Measurements from ENCODE around the gene SGMS1.

DNA sequence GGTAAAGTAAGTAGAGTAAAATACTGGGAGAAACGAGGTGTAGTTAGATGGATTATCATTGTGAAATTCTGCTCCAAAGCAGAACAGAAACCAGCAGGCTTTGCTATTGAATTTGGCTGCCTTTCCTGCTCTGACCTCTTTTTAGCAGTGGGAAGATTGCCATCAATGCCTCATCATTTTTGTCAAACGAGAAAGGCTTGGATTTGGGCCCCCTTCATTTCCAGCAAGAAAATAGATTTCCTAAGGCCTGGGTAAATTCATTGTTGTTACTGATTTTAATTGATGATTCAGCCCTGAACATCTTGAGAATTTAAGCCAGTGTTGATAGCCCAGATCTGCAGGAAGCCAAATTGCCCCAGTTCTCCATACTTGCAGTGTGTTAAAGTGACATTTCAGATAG lies 337.2 kb downstream of the SGMS1 start:
- TF ChIP-seq, protein P1, sequence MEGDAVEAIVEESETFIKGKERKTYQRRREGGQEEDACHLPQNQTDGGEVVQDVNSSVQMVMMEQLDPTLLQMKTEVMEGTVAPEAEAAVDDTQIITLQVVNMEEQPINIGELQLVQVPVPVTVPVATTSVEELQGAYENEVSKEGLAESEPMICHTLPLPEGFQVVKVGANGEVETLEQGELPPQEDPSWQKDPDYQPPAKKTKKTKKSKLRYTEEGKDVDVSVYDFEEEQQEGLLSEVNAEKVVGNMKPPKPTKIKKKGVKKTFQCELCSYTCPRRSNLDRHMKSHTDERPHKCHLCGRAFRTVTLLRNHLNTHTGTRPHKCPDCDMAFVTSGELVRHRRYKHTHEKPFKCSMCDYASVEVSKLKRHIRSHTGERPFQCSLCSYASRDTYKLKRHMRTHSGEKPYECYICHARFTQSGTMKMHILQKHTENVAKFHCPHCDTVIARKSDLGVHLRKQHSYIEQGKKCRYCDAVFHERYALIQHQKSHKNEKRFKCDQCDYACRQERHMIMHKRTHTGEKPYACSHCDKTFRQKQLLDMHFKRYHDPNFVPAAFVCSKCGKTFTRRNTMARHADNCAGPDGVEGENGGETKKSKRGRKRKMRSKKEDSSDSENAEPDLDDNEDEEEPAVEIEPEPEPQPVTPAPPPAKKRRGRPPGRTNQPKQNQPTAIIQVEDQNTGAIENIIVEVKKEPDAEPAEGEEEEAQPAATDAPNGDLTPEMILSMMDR (IDR thresholded peaks at IDR 0.05; ENCODE audit: low read depth, low read length): no peak
- TF ChIP-seq EZH2phosphoT487 (IDR thresholded peaks at IDR 0.05; ENCODE audit: low read depth): no peak
